HG03196 (cell line): ENCODE data around the gene SLC22A31.
A peak's percentile ranks its signal among the peaks of the same experiment; 100 is the strongest.

Experiments used
- ATAC-seq: cut with Tn5 transposase; IDR thresholded peaks from one replicate; pipeline ENCODE4 v1.9.1; 2021; ENCODE audit not compliant: unreplicated experiment

Gene SLC22A31

DNA sequence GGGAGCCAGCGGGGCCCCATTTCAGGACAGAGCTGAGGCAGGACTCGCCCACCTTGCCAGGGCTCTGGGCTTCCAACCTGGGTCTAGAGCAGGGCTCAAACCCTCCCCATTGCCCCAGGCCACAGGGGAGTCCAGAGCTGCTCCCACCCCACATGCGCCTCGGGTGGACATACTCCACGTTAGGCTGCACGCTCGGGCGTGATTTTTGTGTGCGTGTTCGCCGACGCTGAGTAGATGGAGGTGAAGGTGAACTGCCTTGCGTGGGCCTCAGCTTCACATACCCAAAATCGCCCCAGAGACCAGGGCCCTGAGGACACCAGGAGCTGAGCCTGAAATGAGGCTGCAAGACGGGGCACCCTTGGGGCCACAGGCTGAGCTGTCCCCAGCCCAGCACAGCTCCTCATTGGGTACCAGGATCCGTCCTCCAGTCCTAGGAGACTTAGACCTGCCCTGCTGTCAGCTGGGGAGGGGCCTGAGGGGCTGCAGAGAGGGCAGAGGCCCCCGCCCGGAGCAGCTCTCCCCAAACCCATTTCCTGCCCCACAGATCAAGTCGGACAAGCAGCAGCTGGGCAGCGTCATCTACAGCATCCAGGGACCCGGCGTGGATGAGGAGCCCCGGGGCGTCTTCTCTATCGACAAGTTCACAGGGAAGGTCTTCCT lies 20.6 kb downstream of the SLC22A31 start:
- no peak for ATAC-seq

DNA sequence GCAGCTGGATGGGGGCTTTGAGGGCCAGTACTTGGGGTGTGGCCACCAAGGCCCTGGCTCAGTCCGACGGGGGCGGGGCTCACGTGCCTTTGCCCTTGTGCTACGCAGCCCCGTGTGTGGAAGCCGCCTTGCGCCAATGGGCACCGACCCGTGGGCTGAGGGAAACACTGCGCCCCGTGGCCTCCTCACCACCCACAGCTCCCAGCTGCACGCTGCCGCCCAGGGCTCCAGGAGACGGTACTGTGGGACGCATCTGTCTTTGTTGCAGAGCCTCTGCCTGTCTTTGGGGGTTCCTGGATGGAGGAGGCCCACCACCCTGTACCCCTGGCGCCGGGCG lies 21.2 kb downstream of the SLC22A31 start:
- ATAC-seq: no peak

GRCh38 chr16:89178453-89179147 lies 21.7 kb downstream of the SLC22A31 start:
- ATAC-seq: no peak

- ATAC-seq: no peak
These were observed 22.8 kb downstream of the SLC22A31 start for GRCh38 chr16:89177501-89177900.

- ATAC-seq: no peak
These were observed 23.6 kb downstream of the SLC22A31 start for GRCh38 chr16:89176717-89177116.

- ATAC-seq: no peak
These were observed 24.1 kb downstream of the SLC22A31 start for GRCh38 chr16:89176147-89176690.

GRCh38 chr16:89175280-89176146 lies 24.8 kb downstream of the SLC22A31 start:
- ATAC-seq: no peak

GRCh38 chr16:89174877-89175276 lies 25.5 kb downstream of the SLC22A31 start:
- ATAC-seq: no peak

- ATAC-seq: no peak
These were observed 26.1 kb downstream of the SLC22A31 start for GRCh38 chr16:89174055-89174827.

GRCh38 chr16:89173174-89173921 lies 27.0 kb downstream of the SLC22A31 start:
- no peak for ATAC-seq

DNA sequence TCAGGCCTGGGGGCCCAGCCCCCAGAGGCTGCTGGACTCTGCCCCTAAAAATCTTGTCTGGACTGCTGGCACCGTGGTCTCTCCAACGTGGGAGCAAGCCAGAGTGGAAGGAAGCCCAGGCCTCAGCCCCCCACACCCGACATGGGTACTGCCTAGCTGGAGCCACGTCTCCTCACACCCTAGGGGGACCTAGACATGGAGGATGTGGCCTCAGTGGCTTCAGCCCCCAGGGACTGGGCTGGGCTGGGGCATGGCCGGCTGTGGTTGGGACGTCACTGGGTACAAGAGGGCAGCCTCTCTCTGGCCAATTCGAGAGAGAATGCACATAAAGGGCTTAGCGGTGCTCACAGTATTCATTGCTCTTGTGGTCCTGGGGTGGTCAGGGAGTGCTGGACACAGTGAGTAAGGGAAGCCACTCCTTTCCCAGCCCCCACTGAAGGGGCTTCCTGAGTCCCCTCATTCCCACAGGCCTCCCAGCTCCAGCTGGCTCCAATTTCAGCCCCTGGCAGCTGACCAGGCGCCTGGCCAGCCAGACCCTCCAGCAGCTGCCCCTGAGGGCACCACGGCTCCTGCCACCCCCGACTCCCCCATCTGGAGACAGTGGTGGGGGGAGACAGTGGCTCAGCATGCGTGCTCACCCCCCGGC lies 27.7 kb downstream of the SLC22A31 start:
- ATAC-seq: no peak

- ATAC-seq: no peak
These were observed 28.2 kb downstream of the SLC22A31 start for GRCh38 chr16:89172171-89172527.

GRCh38 chr16:89171216-89172170 lies 28.8 kb downstream of the SLC22A31 start, which contains the start of gene CDH15:
CDH15 (plus strand) TSS chr16:89171748; CDS start chr16:89171832, 84 bp downstream.
- peak; percentile 69 for ATAC-seq

DNA sequence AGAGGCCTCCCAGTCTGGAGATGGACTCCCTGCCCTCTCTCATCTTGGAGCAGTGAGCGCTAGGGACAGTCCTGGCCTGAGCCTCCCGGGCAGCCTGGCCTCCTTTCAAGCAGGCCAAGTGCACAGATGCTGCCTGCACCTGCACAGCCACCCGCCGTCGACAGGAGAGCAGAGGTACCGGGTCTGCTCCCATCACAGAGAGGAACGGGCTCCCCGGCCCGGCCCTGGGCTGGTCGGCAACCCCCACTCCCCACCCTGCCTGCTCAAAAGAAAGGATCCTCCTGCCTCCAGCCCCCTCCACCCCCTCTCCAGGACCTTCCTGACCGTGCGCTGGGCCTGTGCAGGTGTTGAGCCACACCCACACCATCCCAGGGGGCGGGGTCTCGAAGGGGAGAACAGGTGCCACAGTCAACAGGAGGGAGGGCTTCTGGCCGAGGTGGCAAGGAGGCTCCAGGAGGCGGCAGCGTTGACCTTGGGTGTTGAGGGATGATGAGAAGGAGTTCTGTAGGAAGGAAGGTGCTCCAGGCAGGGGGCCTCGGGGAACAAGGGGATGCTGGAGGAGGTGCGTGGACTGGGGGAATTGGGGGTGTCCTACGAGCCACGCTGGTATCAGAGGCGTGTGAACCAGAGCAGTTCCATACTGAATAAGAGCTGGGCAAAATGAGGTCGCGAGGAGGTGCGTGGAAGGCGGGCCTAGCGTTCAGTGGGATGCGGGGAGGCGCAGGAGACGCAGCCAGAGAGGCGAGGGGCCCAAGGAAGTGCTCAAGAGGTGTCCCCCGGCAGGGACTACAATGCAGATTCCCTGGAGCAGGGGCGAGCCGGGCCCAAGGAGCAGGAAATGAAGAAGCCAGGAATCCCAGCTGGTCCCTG lies 29.8 kb downstream of the SLC22A31 start:
- no peak for ATAC-seq

DNA sequence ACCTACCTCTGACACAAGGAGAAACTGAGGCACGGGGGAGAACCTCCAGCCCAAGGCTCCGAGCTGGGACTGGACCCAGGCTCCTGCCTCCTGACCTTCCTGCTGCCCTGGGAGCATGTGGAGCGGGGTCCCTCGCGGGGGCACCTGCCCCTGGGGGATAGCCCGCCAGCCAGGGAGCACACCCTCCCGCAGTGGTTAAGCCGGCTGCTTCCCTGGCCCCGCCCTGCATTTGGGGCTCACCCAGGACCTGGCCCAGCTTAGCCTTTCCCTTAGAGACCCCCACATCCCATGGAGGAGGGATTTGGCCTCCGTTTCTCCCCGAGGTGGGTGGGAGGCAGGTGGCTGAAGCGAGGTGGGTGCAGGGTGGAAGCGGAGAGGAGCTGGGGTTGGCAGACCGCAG lies 30.6 kb downstream of the SLC22A31 start:
- ATAC-seq: no peak

- no peak for ATAC-seq
These were observed 31.8 kb downstream of the SLC22A31 start for GRCh38 chr16:89168381-89169189.
